ENCODE data around the gene SEC61A1.

SEC61A1 gene

GRCh38 chr3:128074851-128075521 lies 22.7 kb downstream of the SEC61A1 start:
- TF ChIP-seq CTCF (conservative IDR thresholded peaks at IDR 0.05; ENCODE audit: low read depth): no peak
- POLR2A ChIA-PET (ENCODE audit: low non-redundant PET): no interaction called here
- peak overlapping the region; percentile 76 for H3K27ac ChIP-seq
- DNase-seq (ENCODE audit: low spot score): no peak
- CTCF ChIA-PET: interaction anchor here (0.5 to 1.0 kb wide), 3 partner anchors 289 to 970 kb away, joined by 3 to 4 read pairs (median 4); no protein-coding TSS in a partner anchor

GRCh38 chr3:128075522-128076482 lies 23.6 kb downstream of the SEC61A1 start:
- ChIA-PET POLR2A (ENCODE audit: low non-redundant PET) (no interaction called here), CTCF (interaction anchor here (0.5 to 1.0 kb wide), 12 partner anchors 10 to 971 kb away, joined by 3 to 5 read pairs (median 3); no protein-coding TSS in a partner anchor)
- H3K27ac ChIP-seq: peak overlapping the region; percentile 76
- peak; percentile 81 for DNase-seq (ENCODE audit: low spot score)
- peak; percentile 94 for TF ChIP-seq CTCF (conservative IDR thresholded peaks at IDR 0.05; ENCODE audit: low read depth)

DNA sequence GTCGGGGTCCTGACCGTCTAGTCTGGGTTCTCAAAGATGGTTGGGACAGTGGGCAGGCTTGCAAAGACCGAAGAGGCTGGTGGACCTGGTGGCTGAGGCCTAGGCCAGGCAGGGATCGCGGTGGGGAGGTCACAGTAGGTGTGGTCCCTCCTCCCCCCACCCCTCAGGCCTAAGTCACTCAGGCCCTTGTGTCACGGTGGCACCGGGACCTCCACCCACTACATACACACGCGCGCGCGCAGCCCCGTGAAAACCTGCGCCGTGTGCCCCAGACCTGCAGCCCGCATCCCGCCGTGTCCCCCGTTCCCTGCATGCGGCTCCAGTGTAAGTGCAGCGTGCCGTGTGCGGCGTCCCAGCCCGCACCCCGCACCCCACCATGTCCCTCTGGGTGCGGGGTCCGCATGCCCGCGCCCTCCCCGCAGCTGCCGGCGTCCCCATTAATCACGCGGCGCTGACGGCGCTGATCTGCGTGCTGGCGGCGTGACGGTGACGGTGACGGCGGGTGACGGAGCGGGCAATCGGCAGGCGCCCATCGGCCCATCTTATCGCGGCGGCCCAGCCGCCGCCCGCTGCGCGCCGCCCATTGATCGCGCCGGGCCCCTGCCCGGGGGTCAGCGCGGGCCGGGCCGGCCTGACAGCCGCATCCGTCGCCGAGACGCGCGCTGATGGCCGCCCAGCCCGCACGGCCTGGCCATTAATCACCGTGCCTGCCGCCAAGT lies 24.4 kb downstream of the SEC61A1 start:
- no peak for DNase-seq (ENCODE audit: low spot score)
- no peak for TF ChIP-seq CTCF (conservative IDR thresholded peaks at IDR 0.05; ENCODE audit: low read depth)
- ChIA-PET POLR2A (ENCODE audit: low non-redundant PET) (no interaction called here), CTCF (interaction anchor here (0.6 to 1.0 kb wide), 3 partner anchors 46 to 541 kb away, joined by 3 to 5 read pairs (median 3); no protein-coding TSS in a partner anchor)
- peak overlapping the region; percentile 76 for H3K27ac ChIP-seq

DNA sequence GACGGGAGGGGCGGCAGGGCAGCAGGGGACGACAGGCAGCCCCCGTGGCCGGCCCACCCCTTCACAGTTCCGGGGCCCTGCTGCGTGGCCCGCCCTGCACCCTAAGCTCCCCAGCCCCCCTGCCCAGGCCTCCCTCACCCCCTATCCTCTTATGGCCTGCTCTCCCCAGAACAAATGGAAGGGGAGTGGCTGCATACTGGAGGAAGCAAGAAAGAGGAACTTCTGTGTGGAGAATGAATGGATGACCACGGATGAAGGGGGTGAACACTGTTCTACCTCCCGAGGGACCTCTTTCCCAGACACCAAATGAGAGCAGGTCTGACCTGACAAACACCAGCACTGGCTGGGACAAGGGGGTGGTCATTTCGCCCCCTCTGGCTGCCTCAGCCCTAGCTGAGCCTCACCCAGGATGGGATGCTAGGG lies 25.0 kb downstream of the SEC61A1 start:
- TF ChIP-seq CTCF (conservative IDR thresholded peaks at IDR 0.05; ENCODE audit: low read depth): no peak
- ChIA-PET POLR2A (ENCODE audit: low non-redundant PET) (no interaction called here), CTCF (no interaction called here)
- peak overlapping the region; percentile 76 for H3K27ac ChIP-seq
- DNase-seq (ENCODE audit: low spot score): no peak

DNA sequence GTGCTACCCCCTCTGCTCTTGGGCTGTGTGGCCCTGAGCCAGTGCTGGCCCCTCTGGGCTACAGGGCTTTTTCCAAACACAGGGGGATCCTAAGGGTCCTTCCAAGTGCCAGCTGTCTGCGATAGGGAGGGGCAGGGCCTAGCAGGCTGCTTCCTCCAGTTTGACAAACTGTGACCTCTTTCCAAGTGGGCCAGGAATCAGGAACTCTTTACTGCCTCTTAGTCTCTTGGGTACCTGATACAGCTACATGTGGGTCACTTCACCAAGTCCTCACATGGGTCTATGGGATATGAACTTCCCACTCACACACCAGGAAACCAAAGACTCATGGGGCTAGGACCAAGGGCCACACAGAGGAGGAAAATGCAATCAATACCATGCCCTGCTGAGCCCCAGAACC lies 25.4 kb downstream of the SEC61A1 start:
- H3K27ac ChIP-seq: peak overlapping the region; percentile 76
- ChIA-PET CTCF (no interaction called here), POLR2A (ENCODE audit: low non-redundant PET) (no interaction called here)
- no peak for TF ChIP-seq CTCF (conservative IDR thresholded peaks at IDR 0.05; ENCODE audit: low read depth)
- DNase-seq (ENCODE audit: low spot score): no peak

GRCh38 chr3:128078322-128078721 lies 26.1 kb downstream of the SEC61A1 start:
- no peak for DNase-seq (ENCODE audit: low spot score)
- TF ChIP-seq CTCF (conservative IDR thresholded peaks at IDR 0.05; ENCODE audit: low read depth): no peak
- peak overlapping the region; percentile 76 for H3K27ac ChIP-seq
- CTCF ChIA-PET: interaction anchor here (0.6 kb wide), 1 partner anchor 10 kb away, joined by 3 read pairs; no protein-coding TSS in a partner anchor
- POLR2A ChIA-PET (ENCODE audit: low non-redundant PET): no interaction called here
